Measurements from ENCODE around the gene DKKL1.

The DKKL1 gene

GRCh38 chr19:49338691-49339300 is 24.9 kb upstream of the DKKL1 start:
- Histone ChIP-seq H3K4me3 (ENCODE audit: low read depth, low read length) (peak overlapping the region; percentile 62), H3K27ac (ENCODE audit: low read depth, low read length) (peak overlapping the region; percentile 79), H3K9ac (ENCODE audit: low read depth, low read length) (peak overlapping the region; percentile 52; the same call in 1 of the 2 replicates)

GRCh38 chr19:49339301-49340068 is 24.2 kb upstream of the DKKL1 start:
- Histone ChIP-seq H3K4me1 (ENCODE audit: control insufficient read depth, insufficient read depth, low read length) (peaks cover 9% of the 10 kb centered on the region; the same call in 1 of the 2 replicates), H3K4me3 (ENCODE audit: low read depth, low read length) (peak overlapping the region; percentile 62), H3K9me3 (ENCODE audit: control insufficient read depth, insufficient read depth, low read length) (no peaks in the 10 kb centered on the region), H3K36me3 (ENCODE audit: control insufficient read depth, insufficient read depth, low read length) (peaks cover 36% of the 10 kb centered on the region), H3K27ac (ENCODE audit: low read depth, low read length) (peak overlapping the region; percentile 79), H3K9ac (ENCODE audit: low read depth, low read length) (peak overlapping the region; percentile 52; the same call in 1 of the 2 replicates), H3K27me3 (ENCODE audit: control insufficient read depth, insufficient read depth, low read length) (peaks cover 22% of the 10 kb centered on the region)

More at GRCh38 chr19:49338691-49339300, 24.9 kb upstream of the DKKL1 start:
- peaks cover 9% of the 10 kb centered on the region; the same call in 1 of the 2 replicates for H3K4me1 ChIP-seq (ENCODE audit: control insufficient read depth, insufficient read depth, low read length)
- H3K27me3 ChIP-seq (ENCODE audit: control insufficient read depth, insufficient read depth, low read length), result peaks cover 22% of the 10 kb centered on the region
- H3K36me3 ChIP-seq (ENCODE audit: control insufficient read depth, insufficient read depth, low read length), result peaks cover 29% of the 10 kb centered on the region
- no peaks in the 10 kb centered on the region for H3K9me3 ChIP-seq (ENCODE audit: control insufficient read depth, insufficient read depth, low read length)

GRCh38 chr19:49340069-49340864 is 23.4 kb upstream of the DKKL1 start:
- no peaks in the 10 kb centered on the region for H3K9me3 ChIP-seq (ENCODE audit: control insufficient read depth, insufficient read depth, low read length)
- H3K36me3 ChIP-seq (ENCODE audit: control insufficient read depth, insufficient read depth, low read length), result peaks cover 43% of the 10 kb centered on the region
- H3K27me3 ChIP-seq (ENCODE audit: control insufficient read depth, insufficient read depth, low read length), result peaks cover 17% of the 10 kb centered on the region
- H3K4me3 ChIP-seq (ENCODE audit: low read depth, low read length), result peak overlapping the region; percentile 26; the same call in 1 of the 2 replicates
- H3K27ac ChIP-seq (ENCODE audit: low read depth, low read length), result peak overlapping the region; percentile 79
- H3K9ac ChIP-seq (ENCODE audit: low read depth, low read length), result no peak overlapping the region
- H3K4me1 ChIP-seq (ENCODE audit: control insufficient read depth, insufficient read depth, low read length), result peaks cover 9% of the 10 kb centered on the region; the same call in 1 of the 2 replicates

- no peak overlapping the region for H3K9ac ChIP-seq (ENCODE audit: low read depth, low read length)
- no peaks in the 10 kb centered on the region for H3K9me3 ChIP-seq (ENCODE audit: control insufficient read depth, insufficient read depth, low read length)
These were observed 22.6 kb upstream of the DKKL1 start for GRCh38 chr19:49340865-49341718.

GRCh38 chr19:49342291-49342721 is 21.4 kb upstream of the DKKL1 start:
- H3K9ac ChIP-seq (ENCODE audit: low read depth, low read length), result no peak overlapping the region
- no peaks in the 10 kb centered on the region for H3K9me3 ChIP-seq (ENCODE audit: control insufficient read depth, insufficient read depth, low read length)
- H3K36me3 ChIP-seq (ENCODE audit: control insufficient read depth, insufficient read depth, low read length), result peaks cover 62% of the 10 kb centered on the region
- H3K27me3 ChIP-seq (ENCODE audit: control insufficient read depth, insufficient read depth, low read length), result peaks cover 12% of the 10 kb centered on the region
- H3K4me1 ChIP-seq (ENCODE audit: control insufficient read depth, insufficient read depth, low read length), result peaks cover 9% of the 10 kb centered on the region; the same call in 1 of the 2 replicates
- no peak overlapping the region for H3K27ac ChIP-seq (ENCODE audit: low read depth, low read length)
- no peak overlapping the region for H3K4me3 ChIP-seq (ENCODE audit: low read depth, low read length)

More at GRCh38 chr19:49340865-49341718, 22.6 kb upstream of the DKKL1 start:
- Histone ChIP-seq H3K36me3 (ENCODE audit: control insufficient read depth, insufficient read depth, low read length) (peaks cover 50% of the 10 kb centered on the region), H3K4me3 (ENCODE audit: low read depth, low read length) (no peak overlapping the region), H3K4me1 (ENCODE audit: control insufficient read depth, insufficient read depth, low read length) (peaks cover 9% of the 10 kb centered on the region; the same call in 1 of the 2 replicates), H3K27ac (ENCODE audit: low read depth, low read length) (no peak overlapping the region), H3K27me3 (ENCODE audit: control insufficient read depth, insufficient read depth, low read length) (peaks cover 17% of the 10 kb centered on the region)

GRCh38 chr19:49343123-49343522 is 20.6 kb upstream of the DKKL1 start:
- Histone ChIP-seq H3K4me3 (ENCODE audit: low read depth, low read length) (no peak overlapping the region), H3K27ac (ENCODE audit: low read depth, low read length) (no peak overlapping the region), H3K9ac (ENCODE audit: low read depth, low read length) (no peak overlapping the region), H3K4me1 (ENCODE audit: control insufficient read depth, insufficient read depth, low read length) (peaks cover 9% of the 10 kb centered on the region; the same call in 1 of the 2 replicates), H3K36me3 (ENCODE audit: control insufficient read depth, insufficient read depth, low read length) (peaks cover 70% of the 10 kb centered on the region), H3K9me3 (ENCODE audit: control insufficient read depth, insufficient read depth, low read length) (no peaks in the 10 kb centered on the region), H3K27me3 (ENCODE audit: control insufficient read depth, insufficient read depth, low read length) (peaks cover 5% of the 10 kb centered on the region; the same call in 1 of the 2 replicates)

GRCh38 chr19:49344505-49345423 is 18.9 kb upstream of the DKKL1 start:
- Histone ChIP-seq H3K27ac (ENCODE audit: low read depth, low read length) (no peak overlapping the region), H3K27me3 (ENCODE audit: control insufficient read depth, insufficient read depth, low read length) (no peaks in the 10 kb centered on the region), H3K4me3 (ENCODE audit: low read depth, low read length) (no peak overlapping the region), H3K36me3 (ENCODE audit: control insufficient read depth, insufficient read depth, low read length) (peaks cover 84% of the 10 kb centered on the region), H3K9ac (ENCODE audit: low read depth, low read length) (no peak overlapping the region), H3K4me1 (ENCODE audit: control insufficient read depth, insufficient read depth, low read length) (peaks cover 3% of the 10 kb centered on the region; the same call in 1 of the 2 replicates), H3K9me3 (ENCODE audit: control insufficient read depth, insufficient read depth, low read length) (no peaks in the 10 kb centered on the region)

GRCh38 chr19:49347191-49347590 is 16.5 kb upstream of the DKKL1 start:
- Histone ChIP-seq H3K36me3 (ENCODE audit: control insufficient read depth, insufficient read depth, low read length) (peaks cover 91% of the 10 kb centered on the region), H3K9ac (ENCODE audit: low read depth, low read length) (no peak overlapping the region), H3K4me3 (ENCODE audit: low read depth, low read length) (no peak overlapping the region), H3K27ac (ENCODE audit: low read depth, low read length) (no peak overlapping the region), H3K9me3 (ENCODE audit: control insufficient read depth, insufficient read depth, low read length) (no peaks in the 10 kb centered on the region), H3K4me1 (ENCODE audit: control insufficient read depth, insufficient read depth, low read length) (no peaks in the 10 kb centered on the region), H3K27me3 (ENCODE audit: control insufficient read depth, insufficient read depth, low read length) (no peaks in the 10 kb centered on the region)

GRCh38 chr19:49347835-49348234 is 15.8 kb upstream of the DKKL1 start:
- no peak overlapping the region for H3K27ac ChIP-seq (ENCODE audit: low read depth, low read length)
- H3K4me3 ChIP-seq (ENCODE audit: low read depth, low read length), result no peak overlapping the region
- peaks cover 91% of the 10 kb centered on the region for H3K36me3 ChIP-seq (ENCODE audit: control insufficient read depth, insufficient read depth, low read length)
- no peaks in the 10 kb centered on the region for H3K4me1 ChIP-seq (ENCODE audit: control insufficient read depth, insufficient read depth, low read length)
- H3K9me3 ChIP-seq (ENCODE audit: control insufficient read depth, insufficient read depth, low read length), result no peaks in the 10 kb centered on the region
- no peaks in the 10 kb centered on the region for H3K27me3 ChIP-seq (ENCODE audit: control insufficient read depth, insufficient read depth, low read length)
- H3K9ac ChIP-seq (ENCODE audit: low read depth, low read length), result no peak overlapping the region
